ENCODE data around the gene TTLL6. TPM values are rescaled to one million over a fixed set of nuclear protein-coding genes. Genes with fewer than 3 reads are reported as not detected.

Gene TTLL6
- total and polyA plus RNA-seq, 2 of the 8 experiments (the other 6 are each of a cell fraction or from before 2014, with no cell fraction given): 2.6 to 4.3 TPM

DNA sequence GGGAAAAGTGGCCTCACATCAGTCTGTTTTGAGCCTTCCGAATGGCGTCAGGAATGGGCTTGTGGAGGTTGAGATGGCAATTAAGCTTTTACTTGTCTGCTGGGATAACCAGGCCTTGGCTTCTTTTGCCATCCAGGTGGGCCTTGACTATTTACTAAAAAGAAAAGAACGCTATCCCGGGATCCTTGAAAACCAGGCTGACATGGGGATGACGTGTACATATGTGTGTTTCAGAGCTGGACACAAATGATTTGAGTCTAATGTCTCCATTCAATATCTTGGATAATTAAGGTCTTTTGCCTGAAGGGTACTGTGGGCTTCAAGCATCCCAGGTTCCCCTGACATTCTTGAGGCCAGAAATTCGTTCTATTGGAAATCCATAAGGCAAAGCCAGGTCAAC, 55.9 kb downstream of the TTLL6 start (continued):
- no peak for TF ChIP-seq CBX5 (IDR thresholded peaks at IDR 0.05; ENCODE audit: low read depth, low read length)
